Mesodermal cell (in vitro differentiated cells): Measurements from ENCODE around the gene BMP8B.
"Not testable (repeated sequence)": the region's sequence is repeated elsewhere in the genome, so short reads cannot be mapped to it uniquely, and the experiment has no call there.

ENCODE experiments used
- H3K27ac ChIP-seq: 2 replicates; pipeline ENCODE4 v1.7.0; 2013; ENCODE audit warnings: mild to moderate bottlenecking, low read depth, low read length, moderate library complexity; ENCODE audit not compliant: severe bottlenecking
- H3K36me3 ChIP-seq: 2 replicates; pipeline ENCODE4 v1.7.1; 2013; ENCODE audit warnings: mild to moderate bottlenecking, low read length, moderate library complexity; ENCODE audit not compliant: control insufficient read depth, insufficient read depth
- H3K4me1 ChIP-seq: one replicate; pipeline ENCODE4 v1.7.1; 2013; ENCODE audit warnings: mild to moderate bottlenecking, low read length; ENCODE audit not compliant: insufficient read depth, control insufficient read depth, poor library complexity, severe bottlenecking
- H3K4me3 ChIP-seq: 2 replicates; pipeline ENCODE4 v1.7.0; 2013; ENCODE audit warnings: low read length, control low read depth, mild to moderate bottlenecking; ENCODE audit not compliant: insufficient read depth, poor library complexity, severe bottlenecking; ENCODE audit errors: extremely low read depth
- H3K9me3 ChIP-seq: 2 replicates; pipeline ENCODE4 v1.7.1; 2013; ENCODE audit warnings: mild to moderate bottlenecking, low read length, moderate library complexity; ENCODE audit not compliant: control insufficient read depth
- WGBS, 2 experiments: methylation state at CpG; one replicate each; pipeline ENCODE4 v1.1.5; 2013; ENCODE audit warnings: missing lambda C conversion rate in 2 of 2; ENCODE audit not compliant: insufficient coverage in 2 of 2; 5-methylcytosine and 5-hydroxymethylcytosine counted together

Gene BMP8B

DNA sequence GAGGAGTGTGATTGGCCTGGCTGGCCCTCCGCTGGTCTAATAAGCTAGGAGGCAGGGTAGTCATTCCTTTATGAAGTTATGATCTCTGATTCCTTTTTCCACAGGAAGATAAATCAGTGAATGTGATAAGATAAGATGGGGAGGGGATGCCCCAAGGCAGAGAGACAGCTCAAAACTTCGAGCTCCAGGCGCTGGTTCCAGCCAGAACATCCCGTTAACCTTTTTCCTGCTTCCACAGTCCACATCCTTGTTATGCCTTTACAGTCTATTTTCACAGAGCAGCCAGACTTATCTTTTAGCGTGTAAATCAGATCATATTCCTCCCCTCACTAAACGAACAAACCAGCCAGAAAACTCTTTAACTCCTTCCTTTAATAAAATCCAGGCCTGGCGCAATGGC lies 38.5 kb upstream of the BMP8B start:
- no peak overlapping the region for H3K4me3 ChIP-seq
- WGBS, 2 experiments: 86 to 94% methylated on average over 6 of the region's 7 CpGs
- no peak overlapping the region for H3K27ac ChIP-seq

GRCh38 chr1:39826583-39826982 lies 37.9 kb upstream of the BMP8B start:
- 82 to 90% methylated on average over 6 of the region's 6 CpGs for WGBS, 2 experiments
- H3K4me3 ChIP-seq: no peak overlapping the region
- no peaks in the 10 kb centered on the region for H3K9me3 ChIP-seq
- H3K27ac ChIP-seq: no peak overlapping the region
- peaks cover 3% of the 10 kb centered on the region for H3K4me1 ChIP-seq
- no peaks in the 10 kb centered on the region for H3K36me3 ChIP-seq

More for the DNA sequence above, 38.5 kb upstream of the BMP8B start:
- H3K9me3 ChIP-seq: no peaks in the 10 kb centered on the region
- H3K36me3 ChIP-seq: no peaks in the 10 kb centered on the region
- peaks cover 3% of the 10 kb centered on the region for H3K4me1 ChIP-seq

DNA sequence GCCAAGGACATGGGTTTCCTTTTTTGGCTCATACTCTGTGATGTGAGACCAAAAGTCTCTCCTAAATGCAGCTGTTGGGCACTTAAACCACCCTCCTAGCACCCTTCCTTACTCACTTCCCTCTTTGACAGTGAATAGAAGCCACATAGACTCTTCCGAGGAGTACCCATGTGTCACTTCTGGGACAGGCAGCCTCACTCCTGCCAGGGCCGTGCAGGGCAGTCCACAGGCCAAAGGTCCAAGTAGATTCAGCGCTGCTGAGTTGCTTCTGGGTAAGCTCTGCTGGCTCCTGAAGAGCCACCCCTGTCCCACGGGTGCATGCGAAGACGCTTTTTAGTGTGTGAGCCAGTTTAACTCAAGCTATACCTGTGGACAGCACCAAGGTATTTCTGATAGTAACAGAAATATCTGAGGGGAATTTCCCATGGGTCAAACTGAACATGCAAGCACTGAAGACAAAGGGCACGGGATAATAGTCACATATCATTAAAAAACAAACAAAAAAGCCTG lies 36.8 kb upstream of the BMP8B start:
- Histone ChIP-seq H3K36me3 (no peaks in the 10 kb centered on the region), H3K4me1 (peaks cover 3% of the 10 kb centered on the region), H3K9me3 (no peaks in the 10 kb centered on the region), H3K4me3 (no peak overlapping the region), H3K27ac (no peak overlapping the region)
- 88 to 96% methylated on average over 5 to 6 of the region's 7 CpGs for WGBS, 2 experiments

GRCh38 chr1:39823450-39823849 lies 34.8 kb upstream of the BMP8B start:
- H3K4me3 ChIP-seq, H3K9me3 ChIP-seq, H3K4me1 ChIP-seq, H3K27ac ChIP-seq, H3K36me3 ChIP-seq: not testable (repeated sequence)
- 96 to 100% methylated on average over 3 of the region's 3 CpGs for WGBS, 2 experiments

DNA sequence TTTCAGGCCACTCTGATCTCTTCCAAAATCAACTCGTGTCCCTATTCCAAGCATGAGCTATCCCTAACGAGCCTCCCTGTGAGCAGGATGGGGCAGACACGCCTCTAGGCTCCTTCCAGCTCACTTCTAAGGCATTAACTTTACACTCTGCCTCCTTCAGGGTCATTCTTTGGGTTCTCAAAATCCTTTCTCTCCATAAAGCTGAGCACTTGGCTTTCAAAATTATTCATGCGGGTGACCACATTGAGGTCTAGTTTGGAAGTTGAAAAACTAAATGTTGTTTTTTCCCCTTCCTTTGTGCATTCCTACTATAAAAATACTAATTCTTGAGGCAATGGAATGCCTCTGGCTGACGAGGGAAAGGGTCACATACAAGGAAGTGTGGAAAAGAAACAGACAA lies 33.5 kb upstream of the BMP8B start:
- Histone ChIP-seq H3K4me3 (no peak overlapping the region), H3K36me3 (no peaks in the 10 kb centered on the region), H3K9me3 (no peaks in the 10 kb centered on the region), H3K4me1 (peaks cover 3% of the 10 kb centered on the region), H3K27ac (no peak overlapping the region)
- WGBS, 2 experiments: 69 to 76% methylated on average over 3 of the region's 5 CpGs

DNA sequence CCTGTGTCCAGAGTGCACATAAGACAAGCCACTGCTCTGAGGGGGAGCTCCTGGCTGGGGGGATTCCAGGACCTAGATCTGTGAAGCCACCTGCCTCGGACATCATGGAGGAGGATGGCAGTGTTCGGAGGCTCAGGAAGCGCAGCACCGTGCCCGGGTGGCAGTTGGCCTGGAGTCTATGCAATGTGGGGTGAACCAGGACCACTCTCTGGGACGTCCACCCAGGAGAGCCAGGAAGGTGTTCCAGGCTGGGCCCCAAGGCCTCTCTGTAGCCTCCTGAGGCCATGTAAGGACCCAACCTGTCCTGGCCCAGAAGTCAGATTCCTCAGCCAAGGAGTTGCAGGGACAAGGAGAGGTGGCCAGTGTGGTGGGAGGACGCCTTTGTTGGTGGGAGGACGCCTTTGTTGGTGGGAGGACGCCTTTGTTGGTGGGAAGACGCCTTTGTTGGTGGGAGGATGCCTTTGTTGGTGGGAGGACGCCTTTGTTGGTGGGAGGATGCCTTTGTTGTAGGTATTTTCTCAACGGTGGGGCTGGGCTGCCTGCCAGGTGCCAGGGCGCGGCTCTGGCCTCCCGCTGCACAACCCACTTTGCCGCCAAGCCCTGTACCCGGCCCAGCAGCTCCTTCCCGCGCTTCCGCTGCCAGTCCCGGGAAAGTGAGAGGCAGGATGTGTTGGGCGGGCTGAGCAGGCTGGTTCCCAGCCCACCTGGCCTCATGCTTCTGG lies 30.6 kb upstream of the BMP8B start:
- no peak overlapping the region for H3K4me3 ChIP-seq
- WGBS, 2 experiments: 91 to 93% methylated on average over 11 to 22 of the region's 22 CpGs
- no peak overlapping the region for H3K27ac ChIP-seq
- no peaks in the 10 kb centered on the region for H3K36me3 ChIP-seq
- peaks cover 3% of the 10 kb centered on the region for H3K4me1 ChIP-seq
- H3K9me3 ChIP-seq: no peaks in the 10 kb centered on the region

GRCh38 chr1:39818482-39818881 lies 29.8 kb upstream of the BMP8B start:
- Histone ChIP-seq H3K36me3 (no peaks in the 10 kb centered on the region), H3K4me1 (peaks cover 3% of the 10 kb centered on the region), H3K4me3 (no peak overlapping the region), H3K27ac (no peak overlapping the region), H3K9me3 (no peaks in the 10 kb centered on the region)
- 85 to 93% methylated on average over 2 of the region's 2 CpGs for WGBS, 2 experiments

GRCh38 chr1:39817091-39817932 lies 28.6 kb upstream of the BMP8B start:
- not testable (repeated sequence) for H3K4me1 ChIP-seq, H3K36me3 ChIP-seq, H3K27ac ChIP-seq, H3K4me3 ChIP-seq, H3K9me3 ChIP-seq
- WGBS, 2 experiments: 84 to 87% methylated on average over 11 to 14 of the region's 24 CpGs

DNA sequence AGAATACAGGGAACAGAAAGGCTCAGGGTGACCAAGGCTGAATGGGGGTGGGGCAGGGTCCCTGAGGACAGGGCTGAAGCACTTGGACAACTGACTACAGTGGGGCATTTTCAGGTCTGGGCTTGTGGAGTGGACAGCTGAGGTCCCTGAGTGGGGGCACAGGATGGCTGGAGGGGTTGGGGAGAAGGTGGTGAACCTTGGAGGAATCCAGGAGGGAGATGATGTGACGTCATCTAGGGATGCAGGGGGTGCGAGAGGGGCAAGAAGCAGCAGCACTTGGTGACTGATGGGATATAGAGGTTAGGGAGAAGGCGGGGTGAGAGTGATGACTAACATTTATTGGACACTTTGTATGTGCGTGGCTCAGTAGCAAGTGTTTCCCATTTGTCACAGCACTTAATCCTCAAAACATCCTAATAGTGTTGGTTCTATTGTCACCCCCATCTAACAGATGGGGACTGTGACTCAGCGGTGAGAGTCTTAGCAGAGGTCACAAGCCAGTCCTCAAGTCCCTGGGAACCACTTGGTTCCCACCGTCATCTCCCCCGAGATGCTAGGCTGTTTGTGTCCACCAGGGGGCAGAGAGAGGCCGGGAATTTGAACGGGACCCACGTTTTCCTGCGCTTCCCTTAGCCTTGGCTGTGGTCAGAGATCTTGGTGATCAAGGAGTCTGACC lies 27.9 kb upstream of the BMP8B start:
- peaks cover 3% of the 10 kb centered on the region for H3K4me1 ChIP-seq
- no peak overlapping the region for H3K4me3 ChIP-seq
- 11 to 15% methylated on average over 7 to 9 of the region's 11 CpGs for WGBS, 2 experiments
- H3K27ac ChIP-seq: no peak overlapping the region
- no peaks in the 10 kb centered on the region for H3K36me3 ChIP-seq
- no peaks in the 10 kb centered on the region for H3K9me3 ChIP-seq

DNA sequence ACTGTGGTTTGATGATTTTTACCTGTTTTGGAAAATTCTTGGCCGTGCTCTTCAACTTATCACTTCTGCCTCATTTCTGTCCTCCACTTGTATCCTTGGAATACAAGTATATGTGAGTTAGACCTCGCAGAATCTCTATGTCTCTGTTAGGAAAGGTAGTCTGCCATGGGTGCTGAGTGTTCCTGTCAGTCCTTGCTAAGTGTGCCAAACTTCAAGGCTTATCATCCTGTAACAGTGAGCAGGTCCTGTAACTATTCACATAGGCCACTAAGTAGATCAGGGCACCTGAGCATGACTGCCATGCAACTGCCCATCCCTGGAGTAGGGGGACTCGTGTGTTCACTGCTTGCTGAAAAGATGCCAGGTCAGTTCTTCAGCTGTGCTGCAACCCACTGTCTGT lies 24.2 kb upstream of the BMP8B start:
- no peaks in the 10 kb centered on the region for H3K9me3 ChIP-seq
- WGBS, 2 experiments: 89 to 100% methylated on average over 1 of the region's 3 CpGs
- H3K36me3 ChIP-seq: no peaks in the 10 kb centered on the region
- H3K27ac ChIP-seq: no peak overlapping the region
- peaks cover 3% of the 10 kb centered on the region for H3K4me1 ChIP-seq
- no peak overlapping the region for H3K4me3 ChIP-seq
